WI38 (cell line): Measurements from ENCODE around the gene WNK2.
"Not testable (repeated sequence)": the region's sequence is repeated elsewhere in the genome, so short reads cannot be mapped to it uniquely, and the experiment has no call there.

Experiments
- H3K4me3 ChIP-seq: 2 replicates; pipeline ENCODE4 v1.5.1; 2011; ENCODE audit warnings: low read depth, mild to moderate bottlenecking, control low read depth, low read length
- TF ChIP-seq, protein P1 (sequence below): IDR thresholded peaks from 2 replicates; pipeline ENCODE4 v1.5.1; 2012; ENCODE audit warnings: low read depth, mild to moderate bottlenecking, control low read depth, low read length

The WNK2 gene

DNA sequence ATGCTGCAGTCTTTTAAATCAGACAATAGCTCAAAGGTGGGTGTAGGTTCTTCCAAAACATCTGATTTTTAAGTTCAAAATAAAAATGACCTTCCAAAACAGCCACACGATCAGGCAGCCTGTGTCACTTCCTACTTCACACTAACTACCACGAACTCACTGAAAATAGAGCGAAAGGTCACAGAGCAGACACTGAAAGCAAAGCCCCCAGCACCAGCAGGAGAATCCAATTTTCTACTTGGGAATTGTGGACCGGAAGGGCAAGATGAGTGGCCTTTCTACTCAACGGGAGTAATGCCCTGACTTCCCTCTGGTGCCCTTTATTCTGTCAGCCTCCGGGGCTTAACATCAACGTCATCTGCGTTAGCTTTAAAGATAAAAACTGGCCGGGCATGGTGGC lies 159.7 kb downstream of the WNK2 start:
- H3K4me3 ChIP-seq = no peak overlapping the region
- TF ChIP-seq, protein P1, sequence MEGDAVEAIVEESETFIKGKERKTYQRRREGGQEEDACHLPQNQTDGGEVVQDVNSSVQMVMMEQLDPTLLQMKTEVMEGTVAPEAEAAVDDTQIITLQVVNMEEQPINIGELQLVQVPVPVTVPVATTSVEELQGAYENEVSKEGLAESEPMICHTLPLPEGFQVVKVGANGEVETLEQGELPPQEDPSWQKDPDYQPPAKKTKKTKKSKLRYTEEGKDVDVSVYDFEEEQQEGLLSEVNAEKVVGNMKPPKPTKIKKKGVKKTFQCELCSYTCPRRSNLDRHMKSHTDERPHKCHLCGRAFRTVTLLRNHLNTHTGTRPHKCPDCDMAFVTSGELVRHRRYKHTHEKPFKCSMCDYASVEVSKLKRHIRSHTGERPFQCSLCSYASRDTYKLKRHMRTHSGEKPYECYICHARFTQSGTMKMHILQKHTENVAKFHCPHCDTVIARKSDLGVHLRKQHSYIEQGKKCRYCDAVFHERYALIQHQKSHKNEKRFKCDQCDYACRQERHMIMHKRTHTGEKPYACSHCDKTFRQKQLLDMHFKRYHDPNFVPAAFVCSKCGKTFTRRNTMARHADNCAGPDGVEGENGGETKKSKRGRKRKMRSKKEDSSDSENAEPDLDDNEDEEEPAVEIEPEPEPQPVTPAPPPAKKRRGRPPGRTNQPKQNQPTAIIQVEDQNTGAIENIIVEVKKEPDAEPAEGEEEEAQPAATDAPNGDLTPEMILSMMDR = no peak

DNA sequence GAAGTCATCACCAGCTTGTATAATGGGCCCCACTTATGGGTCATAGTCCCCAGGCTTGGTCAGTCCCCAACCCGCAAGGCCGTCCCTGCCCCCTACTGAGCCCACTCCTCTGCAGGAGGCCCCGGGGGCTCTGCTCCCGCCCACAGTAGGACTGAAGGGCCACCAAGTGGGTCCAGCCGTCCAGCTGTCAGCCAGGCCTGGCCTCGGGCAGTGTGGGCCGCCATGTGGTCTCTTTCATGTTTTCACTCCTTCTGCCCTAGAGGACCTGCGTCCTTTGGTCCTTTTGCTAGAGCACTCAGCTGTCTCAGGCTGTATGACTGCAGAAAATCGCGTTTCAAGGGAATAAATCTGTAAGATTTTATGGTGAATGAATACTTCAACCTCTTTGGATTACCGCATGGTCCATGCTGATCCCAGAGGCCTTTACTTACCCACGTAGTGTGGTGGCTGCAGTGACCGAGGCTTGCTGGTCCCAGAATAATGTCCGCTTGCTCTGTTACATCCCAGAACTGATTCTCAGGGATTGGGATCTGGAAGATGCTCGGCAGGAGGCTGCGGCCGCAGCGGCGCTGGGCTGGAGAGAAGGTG lies 161.8 kb downstream of the WNK2 start:
- TF ChIP-seq, protein P1 = no peak
- no peak overlapping the region for H3K4me3 ChIP-seq

DNA sequence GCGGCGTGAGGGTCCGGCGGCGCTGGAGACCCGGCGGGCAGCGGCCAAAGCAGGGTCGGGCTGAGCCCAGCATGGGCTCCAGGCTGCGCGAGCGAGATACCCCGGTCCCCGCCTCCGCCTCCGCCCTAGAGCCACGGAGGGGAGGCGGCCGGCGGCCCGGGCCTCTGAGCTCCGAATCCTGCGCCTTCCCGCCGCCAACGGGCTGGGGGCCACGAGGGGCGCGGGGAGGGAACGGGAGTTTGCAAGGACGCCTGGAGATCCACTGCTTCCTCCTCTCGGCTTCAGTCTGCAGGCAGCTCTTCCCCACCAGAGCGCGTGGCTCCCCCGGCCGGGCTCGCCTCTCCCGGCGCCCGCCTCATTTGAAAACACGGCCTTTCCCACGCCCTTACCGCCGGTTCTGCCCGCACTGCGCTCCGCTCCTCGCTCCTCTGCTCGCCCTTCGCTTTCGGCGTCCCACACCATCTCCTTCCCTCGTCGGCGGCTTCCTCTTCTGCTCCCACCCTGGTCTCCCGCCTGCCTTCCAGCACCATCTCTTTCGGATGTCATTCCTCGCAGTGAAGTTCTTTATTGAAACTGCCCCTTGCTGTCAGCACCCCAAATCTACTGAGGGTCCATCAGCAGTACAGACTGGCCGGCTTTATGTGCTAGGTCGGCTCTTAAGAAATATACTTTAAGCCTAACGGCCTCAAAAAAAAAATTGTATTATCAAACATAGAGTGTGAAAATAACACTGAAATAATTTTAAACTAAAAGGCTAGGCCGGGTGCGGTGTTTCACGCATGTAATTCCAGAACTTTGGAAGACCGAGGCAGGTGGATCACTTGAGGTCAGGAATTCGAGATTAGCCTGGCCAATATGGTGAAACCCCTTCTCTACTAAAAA lies 162.5 kb downstream of the WNK2 start:
- no peak overlapping the region for H3K4me3 ChIP-seq
- TF ChIP-seq, protein P1 = no peak

DNA sequence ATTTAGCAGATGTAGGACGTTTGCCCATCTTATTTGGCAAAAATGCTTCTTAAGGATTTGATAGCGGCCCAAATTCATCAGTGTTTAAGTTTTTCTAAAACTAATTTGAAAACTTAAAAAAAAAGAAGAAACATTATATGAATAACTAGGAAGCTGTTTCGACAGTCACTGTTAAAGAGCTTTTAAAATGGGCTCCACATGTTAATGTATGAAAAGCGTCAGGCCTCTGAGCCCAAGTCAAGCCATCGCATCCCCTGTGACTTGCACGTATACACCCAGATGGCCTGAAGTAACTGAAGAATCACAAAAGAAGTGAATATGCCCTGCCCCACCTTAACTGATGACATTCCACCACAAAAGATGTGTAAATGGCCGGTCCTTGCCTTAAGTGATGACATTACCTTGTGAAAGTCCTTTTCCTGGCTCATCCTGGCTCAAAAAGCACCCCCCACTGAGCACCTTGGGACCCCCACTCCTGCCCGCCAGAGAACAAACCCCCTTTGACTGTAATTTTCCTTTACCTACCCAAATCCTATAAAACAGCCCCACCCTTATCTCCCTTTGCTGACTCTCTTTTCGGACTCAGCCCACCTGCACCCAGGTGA lies 163.5 kb downstream of the WNK2 start:
- not testable (repeated sequence) for H3K4me3 ChIP-seq

DNA sequence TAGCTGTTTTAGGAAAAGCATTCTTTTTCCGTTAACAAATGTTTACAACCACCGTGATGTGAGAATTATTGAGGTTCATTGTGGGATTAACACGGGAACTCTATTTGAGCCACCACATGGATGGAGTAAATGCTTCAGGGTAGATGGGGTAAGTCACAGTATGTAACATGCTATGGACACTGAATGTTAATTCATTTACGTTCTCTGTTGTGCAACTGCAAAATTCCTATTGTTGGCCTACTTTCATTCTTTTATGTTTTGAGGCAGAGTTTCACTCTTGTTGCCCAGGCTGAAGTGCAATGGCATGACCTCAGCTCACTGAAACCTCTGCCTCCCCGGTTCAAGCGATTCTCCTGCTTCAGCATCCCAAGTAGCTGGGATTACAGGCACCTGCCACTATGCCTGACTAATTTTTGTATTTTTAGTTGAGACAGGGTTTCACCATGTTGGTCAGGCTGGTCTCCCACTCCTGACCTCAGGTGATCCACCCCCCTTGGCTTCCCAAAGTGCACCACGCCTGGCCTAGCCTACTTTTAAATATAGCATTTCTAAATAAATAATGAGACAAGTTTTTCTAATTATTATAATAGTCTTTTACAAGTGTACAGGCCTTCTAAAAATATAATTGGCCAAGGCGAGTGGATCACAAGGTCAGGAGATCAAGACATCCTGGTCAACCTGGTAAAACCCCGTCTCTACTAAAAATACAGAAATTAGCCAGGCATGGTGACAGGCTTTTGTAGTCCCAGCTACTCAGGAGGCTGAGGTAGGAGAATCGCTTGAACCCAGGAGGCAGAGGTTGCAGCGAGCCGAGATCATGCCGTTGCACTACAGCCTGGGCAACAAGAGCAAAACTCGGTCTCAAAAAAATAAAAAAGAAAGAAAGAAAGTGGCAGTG lies 169.7 kb downstream of the WNK2 start:
- not testable (repeated sequence) for H3K4me3 ChIP-seq

DNA sequence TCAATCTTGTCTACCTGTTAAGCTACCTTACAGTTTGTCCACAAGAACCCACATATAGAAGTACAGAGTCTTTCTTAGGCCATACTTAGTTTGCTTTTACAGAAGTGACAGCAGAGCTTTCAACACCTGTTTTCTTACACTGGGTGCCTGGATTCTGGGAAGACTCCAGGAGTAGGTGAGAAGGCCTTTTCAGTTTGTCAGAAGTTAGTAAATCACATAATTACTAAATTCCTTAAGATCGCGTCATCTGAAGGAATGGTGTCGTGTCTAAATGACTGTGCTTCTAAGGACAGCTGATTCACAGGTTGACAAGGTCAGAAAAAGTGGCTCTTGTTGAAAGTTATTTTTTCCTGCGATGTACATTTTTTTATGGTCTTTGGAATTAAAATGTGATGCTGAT lies 170.5 kb downstream of the WNK2 start:
- TF ChIP-seq, protein P1 = no peak

DNA sequence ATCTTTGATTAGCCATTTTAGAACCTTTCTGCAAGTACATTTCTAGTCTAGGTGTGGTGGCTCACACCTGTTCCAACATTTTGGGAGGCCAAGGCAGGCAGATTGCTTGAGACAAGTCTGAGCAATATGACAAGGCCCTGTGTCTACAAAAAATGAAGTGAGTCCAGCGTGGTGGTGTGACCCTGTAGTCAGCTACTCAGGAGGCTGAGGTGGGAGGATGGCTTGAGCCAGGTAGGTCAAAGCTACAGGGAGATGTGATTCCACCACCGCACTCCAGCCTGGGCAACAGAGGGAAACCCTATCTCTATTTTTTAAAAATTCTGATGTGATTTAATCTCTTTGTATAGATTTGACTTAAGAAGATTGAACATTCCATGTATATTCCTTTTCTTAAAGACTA lies 171.9 kb downstream of the WNK2 start:
- TF ChIP-seq, protein P1 = no peak
- no peak overlapping the region for H3K4me3 ChIP-seq

More for the DNA sequence above, 170.5 kb downstream of the WNK2 start:
- H3K4me3 ChIP-seq = no peak overlapping the region
